HG03460 (cell line): ENCODE data around the gene ADAMTSL1.

ENCODE experiments used
- ATAC-seq: cut with Tn5 transposase; IDR thresholded peaks from one replicate; pipeline ENCODE4 v1.9.1; 2021; ENCODE audit not compliant: unreplicated experiment

ADAMTSL1 gene

DNA sequence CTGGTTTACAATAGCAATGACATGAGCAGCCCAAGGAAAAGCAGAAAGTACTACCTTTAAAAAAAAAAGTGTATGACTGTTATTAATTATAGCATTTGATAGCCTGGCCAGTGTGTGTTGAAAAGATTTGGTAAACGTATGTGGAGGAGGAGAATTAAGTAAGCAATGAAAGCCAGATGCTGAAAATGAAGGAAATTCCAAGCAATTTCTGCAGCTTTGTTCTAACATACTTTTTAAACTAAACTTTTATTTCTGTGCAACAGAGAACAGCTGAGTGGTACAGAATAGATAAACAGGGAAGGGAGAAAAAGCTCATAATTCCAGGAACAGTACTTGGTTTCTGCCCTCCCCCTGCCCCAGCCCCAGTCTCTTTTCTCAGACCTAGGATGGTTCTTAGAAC lies 252.6 kb downstream of the ADAMTSL1 start:
- ATAC-seq, result no peak

GRCh38 chr9:18727904-18728303 lies 254.0 kb downstream of the ADAMTSL1 start:
- ATAC-seq, result no peak

DNA sequence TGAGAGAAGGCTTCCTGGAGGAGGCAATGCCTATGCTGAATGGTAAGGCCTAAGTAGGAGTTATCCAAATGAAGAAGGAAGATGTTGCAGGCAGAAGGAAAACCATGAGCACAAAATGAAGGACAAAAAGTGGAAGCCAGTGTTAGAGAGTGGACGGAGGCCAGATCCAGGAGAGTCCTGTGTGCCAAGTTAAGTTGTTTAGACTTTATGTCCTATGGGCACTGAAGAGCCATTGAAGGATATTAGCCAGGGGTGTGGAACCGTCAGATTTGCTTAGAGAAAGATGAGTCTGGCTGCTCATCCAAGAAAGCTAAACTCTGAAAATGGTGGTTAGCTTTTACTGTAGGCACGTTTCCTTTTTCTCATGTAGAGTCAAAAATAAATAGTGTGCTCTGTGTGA lies 254.7 kb downstream of the ADAMTSL1 start:
- ATAC-seq, result no peak

- ATAC-seq, result no peak
Observed at GRCh38 chr9:18730241-18730640, 256.3 kb downstream of the ADAMTSL1 start.

GRCh38 chr9:18739127-18739526 lies 265.2 kb downstream of the ADAMTSL1 start:
- ATAC-seq, result no peak

DNA sequence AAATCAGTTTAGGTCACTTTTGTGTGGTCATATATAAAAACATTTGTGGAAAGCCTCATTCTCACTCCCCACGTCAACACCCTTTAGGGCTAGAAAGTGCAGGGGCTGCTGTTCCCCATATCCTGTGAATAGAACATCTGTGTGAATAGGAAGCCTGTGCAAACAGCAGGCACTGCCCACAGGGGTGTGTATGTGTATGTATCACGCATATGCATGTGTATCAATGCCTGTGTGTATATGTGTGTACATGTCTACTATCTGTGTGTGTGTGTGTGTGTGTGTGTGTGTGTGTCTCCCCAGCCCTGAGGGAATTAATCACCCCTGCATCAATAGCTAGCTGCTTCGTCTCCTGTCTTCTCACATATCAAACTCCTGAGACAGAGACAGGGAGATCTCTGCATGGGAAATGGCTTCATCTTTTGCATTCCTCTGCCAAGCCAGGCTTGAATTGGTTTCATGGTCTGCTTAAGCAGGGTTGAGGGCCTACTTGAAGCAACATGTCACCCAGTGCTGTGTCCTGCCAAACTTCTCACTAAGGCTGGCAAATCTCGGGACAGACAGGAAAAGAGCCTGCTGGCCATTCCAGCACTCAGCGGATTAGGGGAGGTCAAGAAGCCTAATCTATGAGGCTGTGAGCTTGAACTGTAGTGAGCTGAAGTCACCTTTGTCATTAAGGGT lies 265.8 kb downstream of the ADAMTSL1 start:
- no peak for ATAC-seq

- no peak for ATAC-seq
Observed at GRCh38 chr9:18741359-18741758, 267.4 kb downstream of the ADAMTSL1 start.

GRCh38 chr9:18741945-18742344 lies 268.0 kb downstream of the ADAMTSL1 start:
- ATAC-seq, result no peak

DNA sequence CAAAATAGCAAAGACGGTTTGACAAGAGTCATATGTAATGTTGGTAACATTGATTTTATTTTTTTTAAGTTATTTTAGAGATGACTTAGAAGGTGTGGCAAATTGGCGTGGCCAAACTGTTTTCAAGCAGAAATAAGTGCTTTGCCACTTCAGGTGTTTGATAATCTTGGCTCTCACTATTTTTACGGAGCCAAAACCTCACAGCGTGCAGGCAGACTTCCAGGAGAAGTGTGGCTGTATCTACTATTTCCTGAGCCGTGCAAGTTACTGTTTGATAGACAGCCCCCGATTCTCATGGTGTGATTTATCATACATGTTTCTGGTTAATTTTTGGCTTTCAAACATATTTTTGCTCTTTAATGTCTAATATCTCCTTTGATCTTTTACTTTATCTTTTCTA lies 269.5 kb downstream of the ADAMTSL1 start:
- no peak for ATAC-seq

DNA sequence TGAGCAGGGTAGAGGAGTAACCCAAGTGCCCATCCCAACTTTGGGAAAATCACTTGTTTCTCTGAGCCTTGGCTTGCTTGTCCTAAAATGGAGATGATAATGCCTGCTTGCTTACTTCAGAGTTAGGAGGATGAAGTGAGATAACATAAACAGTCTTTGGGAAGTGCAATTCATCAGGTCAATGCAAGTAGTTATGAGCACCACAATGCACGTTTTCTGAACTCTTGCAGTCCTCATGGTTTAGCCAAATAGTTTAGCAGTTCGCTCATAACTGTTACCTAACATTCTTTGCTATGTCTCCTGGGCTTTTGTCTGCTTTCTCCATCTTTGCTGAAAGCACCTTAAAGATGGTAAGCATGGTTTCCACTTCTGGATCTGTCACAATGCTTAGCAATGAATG lies 270.0 kb downstream of the ADAMTSL1 start:
- ATAC-seq, result no peak

- ATAC-seq, result no peak
Observed at GRCh38 chr9:18745710-18746109, 271.8 kb downstream of the ADAMTSL1 start.

DNA sequence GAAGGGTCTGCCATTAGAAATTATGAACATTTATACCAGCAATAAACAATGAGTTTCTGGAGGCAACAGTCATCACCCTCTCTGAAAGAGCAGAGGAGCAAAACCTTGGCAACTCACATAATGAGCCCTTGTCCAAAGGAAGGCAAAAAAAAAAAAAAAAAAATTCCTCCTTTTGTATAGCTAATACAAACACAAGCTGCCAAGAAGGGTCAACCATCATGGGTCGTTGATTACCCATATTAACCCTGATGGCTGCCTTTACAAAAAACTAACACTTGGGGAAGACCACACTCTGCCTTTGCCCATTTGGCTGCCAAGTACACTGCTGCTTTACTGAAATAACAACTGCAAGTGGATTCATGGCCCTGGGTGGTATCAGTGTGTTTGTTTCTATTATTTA lies 272.7 kb downstream of the ADAMTSL1 start:
- ATAC-seq, result no peak

DNA sequence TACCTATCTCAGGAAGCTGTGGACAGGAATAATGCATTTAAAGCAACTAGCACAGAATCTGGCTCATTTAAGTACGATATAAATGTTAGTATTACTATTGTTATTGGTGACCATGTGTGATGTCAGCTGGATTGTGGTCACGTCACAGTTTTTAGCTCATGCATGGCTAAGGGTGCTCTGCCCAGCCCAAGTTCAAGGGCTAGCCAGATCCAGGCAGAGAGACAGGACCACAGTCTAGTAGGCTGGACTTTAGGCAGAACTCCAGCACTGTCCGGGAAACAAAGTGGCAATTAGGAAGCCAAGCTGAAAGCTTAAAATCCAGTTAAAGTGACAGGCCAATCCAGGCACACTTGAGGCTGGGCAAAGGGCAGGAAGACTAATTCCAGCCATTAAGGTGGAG lies 273.6 kb downstream of the ADAMTSL1 start:
- no peak for ATAC-seq

- no peak for ATAC-seq
Observed at GRCh38 chr9:18748251-18748701, 274.3 kb downstream of the ADAMTSL1 start.

GRCh38 chr9:18749711-18750110 lies 275.8 kb downstream of the ADAMTSL1 start:
- ATAC-seq, result no peak

DNA sequence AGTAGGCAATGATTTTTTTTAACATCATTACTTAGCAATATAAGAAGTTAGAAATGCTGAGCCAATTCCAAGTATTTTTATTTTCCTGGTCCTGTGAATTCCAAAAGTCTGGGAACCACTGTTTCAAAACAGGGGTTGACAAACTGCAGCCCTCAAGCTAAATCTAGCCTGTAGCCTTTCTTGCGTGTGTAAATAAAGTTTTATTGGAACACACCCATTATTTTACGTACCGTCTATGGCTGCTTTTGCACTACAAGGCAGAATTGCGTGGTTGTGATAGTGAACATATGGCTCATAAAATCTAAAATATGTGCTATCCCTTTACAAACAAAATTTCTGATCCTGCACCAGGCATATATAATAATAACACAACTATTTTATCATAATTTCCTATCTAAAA lies 280.0 kb downstream of the ADAMTSL1 start:
- no peak for ATAC-seq

GRCh38 chr9:18754537-18754936 lies 280.6 kb downstream of the ADAMTSL1 start:
- no peak for ATAC-seq

DNA sequence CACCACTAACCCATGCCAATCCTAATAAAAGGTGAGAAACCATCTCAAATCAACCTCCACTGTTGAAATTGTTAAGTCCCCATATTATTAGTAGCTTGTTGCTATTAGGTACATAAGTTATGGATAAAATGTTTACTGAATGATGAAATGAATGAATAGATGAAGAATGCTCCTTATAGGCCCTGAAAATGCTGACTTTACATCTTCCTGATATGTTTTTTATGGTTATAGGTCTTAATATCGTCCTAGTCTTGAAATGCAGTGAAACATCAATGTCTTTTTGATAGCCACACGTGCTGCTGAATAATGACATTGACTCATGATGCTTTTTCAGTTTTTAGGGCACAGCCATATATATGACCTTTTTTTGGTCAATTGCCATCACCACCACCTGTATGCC lies 281.3 kb downstream of the ADAMTSL1 start:
- ATAC-seq, result no peak

- ATAC-seq, result no peak
Observed at GRCh38 chr9:18756712-18757125, 282.8 kb downstream of the ADAMTSL1 start.

DNA sequence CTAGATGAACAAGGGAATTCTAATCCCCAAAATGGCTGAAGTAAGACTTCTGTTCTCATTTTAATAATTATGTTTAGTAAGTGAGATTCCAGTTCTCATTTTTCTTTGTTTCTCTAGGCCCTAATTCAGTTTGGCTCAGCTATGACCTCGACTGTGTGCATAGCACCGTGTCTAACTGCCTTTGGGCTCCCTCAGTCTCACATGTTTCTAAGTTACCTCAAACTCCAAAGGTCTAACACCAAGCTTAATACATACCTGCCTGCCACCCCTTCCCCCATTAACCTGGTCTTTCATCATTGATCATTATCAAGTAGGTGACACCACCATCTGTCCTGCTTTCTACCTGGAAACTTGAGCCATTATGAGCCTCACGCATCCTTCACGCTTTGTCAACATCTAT lies 285.9 kb downstream of the ADAMTSL1 start:
- no peak for ATAC-seq

DNA sequence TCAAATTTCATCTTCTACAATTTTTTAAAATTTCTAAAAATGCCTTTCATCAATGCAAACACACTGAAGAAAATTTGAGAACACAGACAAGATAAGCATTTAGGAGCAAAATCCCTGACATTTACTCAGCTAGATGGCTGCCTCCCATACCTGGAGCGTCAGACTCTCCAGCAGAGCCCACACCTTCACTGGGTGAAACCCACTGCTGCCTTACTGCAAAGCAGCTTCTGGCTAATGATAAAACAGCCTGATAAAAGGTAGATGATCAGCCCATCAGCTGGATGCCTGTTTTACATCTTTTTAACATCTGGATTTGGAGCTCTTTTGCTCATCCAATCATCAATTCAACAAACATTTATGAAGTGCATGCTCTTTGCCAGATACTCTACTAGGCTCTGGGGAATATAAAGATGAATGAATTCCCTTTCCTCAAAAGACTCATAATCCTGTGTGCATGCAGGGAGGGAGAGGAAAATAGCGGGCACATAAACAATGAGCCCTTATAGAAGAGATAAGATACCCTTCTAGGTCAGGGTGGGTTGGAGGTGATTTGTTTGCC lies 287.9 kb downstream of the ADAMTSL1 start:
- ATAC-seq, result no peak

GRCh38 chr9:18766989-18767550 lies 293.1 kb downstream of the ADAMTSL1 start:
- ATAC-seq, result no peak
